Ishikawa (cell line): ENCODE results near the gene FRAS1.

Experiments used
- CREB1 ChIP-seq: IDR thresholded peaks from 2 replicates; pipeline ENCODE4 v1.6.1; 2012; ENCODE audit warnings: low read depth
- EGR1 ChIP-seq: IDR thresholded peaks from 2 replicates; pipeline ENCODE4 v1.6.1; 2012
- EP300 ChIP-seq: IDR thresholded peaks from 2 replicates; pipeline ENCODE4 v1.6.1; 2012; ENCODE audit warnings: borderline replicate concordance
- FOXM1 ChIP-seq: IDR thresholded peaks from 2 replicates; pipeline ENCODE4 v1.6.1; 2012; ENCODE audit warnings: low read depth, borderline replicate concordance
- NFIC ChIP-seq: IDR thresholded peaks from 2 replicates; pipeline ENCODE4 v1.6.1; 2012
- RAD21 ChIP-seq: IDR thresholded peaks from 2 replicates; pipeline ENCODE4 v1.6.1; 2012; ENCODE audit warnings: low read depth
- TF ChIP-seq, protein P1 (sequence below): IDR thresholded peaks from 2 replicates; pipeline ENCODE4 v1.6.1; 2012

DNA sequence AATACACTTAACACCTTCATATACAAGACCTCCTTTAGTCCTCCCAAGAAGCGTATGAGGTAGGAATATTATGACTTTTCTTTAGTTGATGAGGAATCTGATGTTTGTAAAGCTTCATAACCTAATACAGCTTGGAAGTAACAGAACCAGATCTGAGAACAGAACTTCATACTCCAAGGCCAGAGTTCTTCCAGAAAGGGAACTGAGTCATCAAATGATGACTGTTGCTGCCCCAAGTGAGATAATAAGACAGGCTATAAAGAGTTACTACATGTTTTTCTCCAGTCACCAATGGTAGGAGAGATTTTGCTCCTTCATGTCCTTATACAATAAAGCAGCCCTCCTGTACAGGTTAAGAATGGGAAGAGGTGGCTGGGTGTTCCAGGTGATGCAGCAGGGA lies 420.2 kb downstream of the FRAS1 start:
- TF ChIP-seq FOXM1 = no peak
- no peak for TF ChIP-seq RAD21
- TF ChIP-seq EP300 = no peak
- no peak for TF ChIP-seq CREB1
- TF ChIP-seq, protein P1, sequence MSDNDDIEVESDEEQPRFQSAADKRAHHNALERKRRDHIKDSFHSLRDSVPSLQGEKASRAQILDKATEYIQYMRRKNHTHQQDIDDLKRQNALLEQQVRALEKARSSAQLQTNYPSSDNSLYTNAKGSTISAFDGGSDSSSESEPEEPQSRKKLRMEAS = no peak
- TF ChIP-seq NFIC = no peak
- TF ChIP-seq EGR1 = no peak
